ENCODE results near the gene CLCN7. TPM values are rescaled to one million over a fixed set of nuclear protein-coding genes. Genes with fewer than 3 reads are reported as not detected.

The CLCN7 gene
- total and polyA plus RNA-seq, 2 donors (not counting 3 experiments of a cell fraction or from before 2014, with no cell fraction given), result 59.8 to 94.9 TPM

DNA sequence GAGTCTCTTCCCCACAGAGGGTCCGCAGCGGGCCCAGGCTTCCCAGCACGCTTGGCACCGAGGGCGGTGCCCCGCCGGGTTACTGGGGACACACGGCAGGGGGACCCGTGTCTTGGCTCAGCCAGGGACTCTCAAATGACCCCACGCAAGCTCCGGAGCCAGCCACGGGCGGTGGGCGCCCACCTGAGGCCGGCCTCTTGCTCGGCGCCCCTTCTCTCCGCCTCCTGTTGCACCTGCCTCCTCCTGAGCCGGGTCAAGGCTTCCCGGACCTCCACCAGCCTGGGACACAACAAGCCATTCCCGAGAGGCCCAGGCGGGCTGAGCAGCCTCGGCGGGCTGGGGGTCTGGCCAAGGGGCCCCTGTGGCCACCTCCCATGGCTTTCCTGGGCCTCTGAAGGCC, 32.1 kb downstream of the CLCN7 start:
- no peaks in the 10 kb centered on the region for H4K20me1 ChIP-seq (replicated peaks; ENCODE audit: control insufficient read depth, extremely low read depth, insufficient read depth, low read length)
- H3K27ac ChIP-seq (ENCODE audit: insufficient read depth, low read depth, low read length), result no peak overlapping the region
- peaks cover 0 to 12% of the 10 kb centered on the region in 2 experiments for H3K36me3 ChIP-seq (ENCODE audit: control insufficient read depth in 2 of 2, extremely low read depth in 1 of 2, insufficient read depth in 2 of 2, low read length in 2 of 2)
- BruUV-seq (replicated peaks), result no TSS peak
- POLR2A ChIA-PET, result no interaction called here
- H2AFZ ChIP-seq (ENCODE audit: low read depth, low read length), result no peak overlapping the region
- no peaks in the 10 kb centered on the region for H3K79me2 ChIP-seq (ENCODE audit: control insufficient read depth, insufficient read depth, low read length)
- no peak for TF ChIP-seq MYC (IDR thresholded peaks at IDR 0.05; ENCODE audit: low read depth, low read length)
- TF ChIP-seq GATA2 (IDR thresholded peaks at IDR 0.05; ENCODE audit: insufficient read depth, insufficient read length, low read depth, low read length), result no peak
- no peak for TF ChIP-seq POLR2A (IDR thresholded peaks at IDR 0.05; ENCODE audit: low read depth, low read length)
- TF ChIP-seq, protein P1, sequence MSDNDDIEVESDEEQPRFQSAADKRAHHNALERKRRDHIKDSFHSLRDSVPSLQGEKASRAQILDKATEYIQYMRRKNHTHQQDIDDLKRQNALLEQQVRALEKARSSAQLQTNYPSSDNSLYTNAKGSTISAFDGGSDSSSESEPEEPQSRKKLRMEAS (IDR thresholded peaks at IDR 0.05; ENCODE audit: insufficient read depth, insufficient read length), result no peak
- TF ChIP-seq, protein P2, sequence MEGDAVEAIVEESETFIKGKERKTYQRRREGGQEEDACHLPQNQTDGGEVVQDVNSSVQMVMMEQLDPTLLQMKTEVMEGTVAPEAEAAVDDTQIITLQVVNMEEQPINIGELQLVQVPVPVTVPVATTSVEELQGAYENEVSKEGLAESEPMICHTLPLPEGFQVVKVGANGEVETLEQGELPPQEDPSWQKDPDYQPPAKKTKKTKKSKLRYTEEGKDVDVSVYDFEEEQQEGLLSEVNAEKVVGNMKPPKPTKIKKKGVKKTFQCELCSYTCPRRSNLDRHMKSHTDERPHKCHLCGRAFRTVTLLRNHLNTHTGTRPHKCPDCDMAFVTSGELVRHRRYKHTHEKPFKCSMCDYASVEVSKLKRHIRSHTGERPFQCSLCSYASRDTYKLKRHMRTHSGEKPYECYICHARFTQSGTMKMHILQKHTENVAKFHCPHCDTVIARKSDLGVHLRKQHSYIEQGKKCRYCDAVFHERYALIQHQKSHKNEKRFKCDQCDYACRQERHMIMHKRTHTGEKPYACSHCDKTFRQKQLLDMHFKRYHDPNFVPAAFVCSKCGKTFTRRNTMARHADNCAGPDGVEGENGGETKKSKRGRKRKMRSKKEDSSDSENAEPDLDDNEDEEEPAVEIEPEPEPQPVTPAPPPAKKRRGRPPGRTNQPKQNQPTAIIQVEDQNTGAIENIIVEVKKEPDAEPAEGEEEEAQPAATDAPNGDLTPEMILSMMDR (IDR thresholded peaks at IDR 0.05; ENCODE audit: extremely low read depth in 1 of 2, insufficient read depth in 1 of 2, low read depth in 1 of 2, low read length in 2 of 2), result no peak
- TF ChIP-seq JUN (IDR thresholded peaks at IDR 0.05; ENCODE audit: borderline replicate concordance, insufficient read depth, insufficient read length, low read depth), result no peak
- no peak for TF ChIP-seq EZH2 (IDR thresholded peaks at IDR 0.05; ENCODE audit: borderline replicate concordance, low read depth, low read length, severe bottlenecking)
- H3K4me3 ChIP-seq (replicated peaks in 1 of 3; ENCODE audit: insufficient read depth in 1 of 3, low read depth in 1 of 3, low read length in 3 of 3), result no peak overlapping the region
- dilution Hi-C loops (cut with MboI; ENCODE audit: extremely low pct_ligation_motif_present, low sequenced_read_pairs) (no loop called here), intact Hi-C loops (cut with micrococcal nuclease) (no loop called here)
- no peaks in the 10 kb centered on the region for H3K9me1 ChIP-seq (replicated peaks; ENCODE audit: control insufficient read depth, extremely low read depth, insufficient read depth, low read length)
- DNase-seq (ENCODE audit: low read depth, low spot score) (no peak), FAIRE-seq (no peak)
- no peaks in the 10 kb centered on the region for H3K27me3 ChIP-seq (ENCODE audit: control insufficient read depth in 2 of 2, insufficient read depth in 2 of 2, low read length in 2 of 2)
- H3K4me1 ChIP-seq (ENCODE audit: control insufficient read depth, extremely low read depth, insufficient read depth, low read length), result no peaks in the 10 kb centered on the region
- CTCF ChIA-PET, result no interaction called here
- no peak overlapping the region for H3K9ac ChIP-seq (replicated peaks; ENCODE audit: extremely low read depth, insufficient read depth, low read length)
- H3K4me2 ChIP-seq (ENCODE audit: insufficient read depth, low read length), result no peak overlapping the region
- no peaks in the 10 kb centered on the region for H3K9me3 ChIP-seq (replicated peaks; ENCODE audit: control insufficient read depth, insufficient read depth, low read length)
